Activated B cell treated with CpG ODN at 0.5 μM for 24 hours (primary cell): Measurements from ENCODE around the gene GOLT1A. TPM values are rescaled to one million over a fixed set of nuclear protein-coding genes. Genes with fewer than 3 reads are reported as not detected.

Source experiments
- ATAC-seq: fragments of 200-7000 bp; cut with Tn5 transposase; one replicate; pipeline ENCODE4 v1.10.0; 2021; ENCODE audit warnings: low read depth, mild to moderate bottlenecking, moderate library complexity
- CTCF ChIA-PET: fragments of 350-600 bp; sonication (Branson Sonifier 250); formaldehyde crosslinking; loops from one replicate; lab custom pipeline; 2021; ENCODE audit warnings: antibody characterized with exemption; lab: Charles Lee
- POLR2A ChIA-PET: fragments of 350-600 bp; sonication (Branson Sonifier 250); formaldehyde crosslinking; loops from one replicate; lab custom pipeline; 2021; ENCODE audit warnings: antibody characterized with exemption; lab: Charles Lee
- DNase-seq: peaks from one replicate; pipeline ENCODE4 v3.0.0; 2022
- H3K27ac Mint-ChIP-seq: one replicate; pipeline ENCODE4 v1.8.0; 2020; ENCODE audit warnings: mixed read lengths
- H3K27me3 Mint-ChIP-seq: one replicate; pipeline ENCODE4 v1.8.0; 2021; ENCODE audit warnings: mixed read lengths
- H3K36me3 Mint-ChIP-seq: one replicate; pipeline ENCODE4 v1.8.0; 2021; ENCODE audit warnings: low read depth, mixed read lengths
- H3K4me1 Mint-ChIP-seq: one replicate; pipeline ENCODE4 v1.8.0; 2021; ENCODE audit warnings: mixed read lengths
- H3K4me3 Mint-ChIP-seq: one replicate; pipeline ENCODE4 v1.8.0; 2020; ENCODE audit warnings: mild to moderate bottlenecking, mixed read lengths
- H3K9me3 Mint-ChIP-seq: one replicate; pipeline ENCODE4 v1.8.0; 2020; ENCODE audit warnings: mixed read lengths
- CTCF ChIP-seq: fragments of 200-600 bp; IDR thresholded peaks from one replicate; pipeline ENCODE4 v1.8.0; 2022; ENCODE audit warnings: antibody characterized with exemption, mild to moderate bottlenecking
- intact Hi-C: fragments of 100-400 bp; cut with micrococcal nuclease; formaldehyde crosslinking; loops from one replicate; pipeline ENCODE4 v1.15.1; 2024
- total RNA-seq: library from RNA; stranded (reverse); gene quantifications from 2 replicates; pipeline ENCODE4 v1.2.3, GENCODE V29; 2022

The GOLT1A gene
- total RNA-seq, 1 donor from 2014 or later = not detected

DNA sequence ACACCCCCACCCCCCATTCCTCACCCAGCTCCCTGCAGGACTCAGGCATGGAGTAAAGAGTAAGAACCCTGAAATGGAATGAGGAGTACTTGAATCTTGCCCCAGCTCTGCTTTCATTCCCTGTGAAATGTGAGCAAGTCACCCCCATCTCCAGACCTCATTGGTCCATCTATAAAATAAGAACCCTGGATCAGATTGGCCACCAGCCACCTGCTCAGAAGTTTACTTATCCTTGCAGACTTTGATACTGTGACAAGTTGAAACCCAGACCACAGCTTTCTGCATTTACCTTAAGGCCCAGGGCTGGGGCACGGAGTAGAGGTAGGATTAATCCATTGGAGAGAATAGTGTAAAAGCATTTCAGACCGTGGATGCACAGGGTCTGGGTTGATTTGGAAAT, 19.7 kb downstream of the GOLT1A start:
- DNase-seq (no peak), ATAC-seq (no peak)
- H3K9me3 Mint-ChIP-seq = no peaks in the 10 kb centered on the region
- TF ChIP-seq CTCF = no peak
- no peak overlapping the region for H3K4me3 Mint-ChIP-seq
- H3K27ac Mint-ChIP-seq = no peak overlapping the region
- peaks cover 35% of the 10 kb centered on the region for H3K27me3 Mint-ChIP-seq
- ChIA-PET POLR2A (no interaction called here), CTCF (no interaction called here)
- intact Hi-C loops = no loop called here
- H3K4me1 Mint-ChIP-seq = peaks cover 6% of the 10 kb centered on the region
- H3K36me3 Mint-ChIP-seq = no peaks in the 10 kb centered on the region

DNA sequence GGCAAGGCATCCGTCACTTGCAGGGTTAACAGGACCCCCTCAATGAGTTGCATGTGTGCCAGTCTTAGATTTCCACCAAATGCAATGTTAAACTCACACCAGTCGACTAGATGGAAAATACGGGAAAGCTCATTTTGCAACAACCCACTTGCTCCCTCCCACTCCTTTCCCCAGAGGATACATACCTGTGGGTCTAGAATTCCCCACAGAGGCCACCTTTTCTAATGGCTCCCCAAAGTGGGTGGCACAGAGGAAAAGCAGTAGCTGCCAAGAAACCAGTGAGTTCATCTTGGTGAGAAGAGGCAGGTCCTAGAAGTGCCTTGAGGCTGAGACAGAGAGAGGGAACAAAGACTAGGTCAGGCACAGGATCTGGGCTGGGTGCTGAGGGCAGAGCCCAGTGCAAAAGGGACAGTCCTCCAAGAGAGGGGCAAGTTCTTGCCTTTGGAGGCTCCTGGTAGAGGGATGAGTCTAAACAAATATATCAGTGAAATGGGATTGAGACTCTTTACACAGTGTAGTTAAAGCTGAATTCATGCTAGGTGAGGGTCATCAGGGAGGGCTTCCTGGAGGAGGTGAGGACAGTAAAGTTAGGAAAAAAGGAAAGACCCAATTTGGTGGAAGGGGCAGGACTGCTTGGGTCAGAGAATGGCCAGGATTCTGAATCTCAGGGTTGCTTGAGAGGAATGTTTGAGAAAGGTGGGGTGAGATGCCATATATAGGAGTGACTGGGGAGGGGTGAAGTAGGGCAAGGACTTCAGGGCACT, 21.0 kb downstream of the GOLT1A start:
- DNase-seq (no peak), ATAC-seq (no peak)
- H3K9me3 Mint-ChIP-seq = no peaks in the 10 kb centered on the region
- no peaks in the 10 kb centered on the region for H3K36me3 Mint-ChIP-seq
- peaks cover 6% of the 10 kb centered on the region for H3K4me1 Mint-ChIP-seq
- no peak overlapping the region for H3K4me3 Mint-ChIP-seq
- no peak overlapping the region for H3K27ac Mint-ChIP-seq
- POLR2A ChIA-PET = no interaction called here
- CTCF ChIA-PET = no interaction called here
- TF ChIP-seq CTCF = no peak
- intact Hi-C loops = no loop called here
- peaks cover 43% of the 10 kb centered on the region for H3K27me3 Mint-ChIP-seq

DNA sequence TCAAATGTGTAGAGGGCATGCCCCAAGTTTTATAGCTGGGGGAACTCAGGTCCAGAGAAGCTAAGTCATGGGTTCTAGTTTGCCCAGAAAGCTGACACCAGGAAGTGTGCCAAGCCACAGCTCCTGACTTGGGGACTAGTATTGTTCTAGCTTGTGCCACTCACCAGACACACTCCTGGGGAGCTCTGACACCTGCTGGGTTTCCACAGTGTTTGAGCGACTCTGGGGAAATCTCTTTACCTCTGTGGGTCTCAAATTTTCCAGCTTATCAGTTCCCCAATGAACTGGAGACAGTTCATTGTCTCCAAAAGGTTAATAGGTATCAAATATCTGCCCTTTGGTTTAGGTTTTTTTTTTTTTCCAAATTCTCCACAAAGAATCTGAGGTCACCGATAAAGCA, 21.7 kb downstream of the GOLT1A start:
- Mint-ChIP-seq H3K27ac (no peak overlapping the region), H3K4me1 (peaks cover 6% of the 10 kb centered on the region), H3K9me3 (no peaks in the 10 kb centered on the region), H3K27me3 (peaks cover 50% of the 10 kb centered on the region), H3K36me3 (no peaks in the 10 kb centered on the region), H3K4me3 (no peak overlapping the region)
- DNase-seq (no peak), ATAC-seq (no peak)
- intact Hi-C loops = no loop called here
- no peak for TF ChIP-seq CTCF
- ChIA-PET CTCF (interaction anchor here (2.3 kb wide), 1 partner anchor 15 kb away, joined by 5 read pairs; no protein-coding TSS in a partner anchor), POLR2A (no interaction called here)

DNA sequence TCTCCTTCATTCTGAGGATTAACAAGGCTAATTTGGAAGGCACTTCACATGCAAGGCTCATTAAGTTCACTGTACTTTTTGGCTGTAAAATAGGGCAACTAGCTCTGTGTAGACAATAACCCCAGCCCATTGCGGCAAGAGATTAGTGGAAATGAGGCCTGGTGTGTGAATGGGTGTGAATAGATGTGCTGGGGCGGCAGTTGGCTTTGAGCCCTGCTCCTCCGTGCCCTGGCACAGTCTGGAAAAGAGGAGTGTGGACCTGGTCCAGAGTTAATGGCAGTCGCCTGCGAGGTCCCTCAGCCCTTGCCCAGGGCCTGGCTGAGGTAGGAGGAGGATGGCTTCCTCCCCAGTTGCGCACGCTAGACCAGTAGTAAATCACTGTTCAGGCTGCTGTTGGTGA, 22.3 kb downstream of the GOLT1A start:
- Mint-ChIP-seq H3K27me3 (peaks cover 53% of the 10 kb centered on the region), H3K36me3 (no peaks in the 10 kb centered on the region), H3K4me1 (peaks cover 6% of the 10 kb centered on the region), H3K27ac (no peak overlapping the region), H3K4me3 (no peak overlapping the region), H3K9me3 (no peaks in the 10 kb centered on the region)
- no peak for TF ChIP-seq CTCF
- ATAC-seq (no peak), DNase-seq (no peak)
- intact Hi-C loops = no loop called here
- ChIA-PET CTCF (interaction anchor here (2.3 kb wide), 1 partner anchor 16 kb away, joined by 5 read pairs; no protein-coding TSS in a partner anchor), POLR2A (no interaction called here)
